Adipose tissue (tissue), 3 donors: ENCODE data around the gene MAML3. TPM values are rescaled to one million over a fixed set of nuclear protein-coding genes. Genes with fewer than 3 reads are reported as not detected.

ENCODE experiments used
- H3K27ac ChIP-seq: one replicate; pipeline ENCODE4 v1.5.1; 2013; ENCODE audit warnings: low read depth, low read length
- WGBS, 3 donors: extraction: QIAGEN DNeasy Blood & Tissue Kit; methylation state at CpG; one replicate each; pipeline ENCODE4 v1.1.7; 2013; 5-methylcytosine and 5-hydroxymethylcytosine counted together
- polyA plus RNA-seq, 3 donors: library from polyadenylated mRNA; stranded (reverse); fragments of 200-250 nt; gene quantifications; one replicate each; pipeline ENCODE4 v1.2.3, GENCODE V29; 2013
- donor health status: healthy with polysubstance abuse.
- donor health status: Bipolar disorder and iron deficiency.
- donor health status: healthy.

Gene MAML3
- polyA plus RNA-seq, 3 donors, result 2.8 to 3.2 (median 3.1) TPM

- 87 to 96% (median 93%) methylated on average over 1 of the region's 1 CpG for WGBS, 3 donors
- H3K27ac ChIP-seq, result no peak overlapping the region
Measured at GRCh38 chr4:139684351-139684750, 469.6 kb downstream of the MAML3 start.

- WGBS, 3 donors, result 49 to 68% (median 50%) methylated on average over 6 of the region's 6 CpGs
- no peak overlapping the region for H3K27ac ChIP-seq
Measured at GRCh38 chr4:139682741-139683151, 471.2 kb downstream of the MAML3 start.

- 79 to 90% (median 88%) methylated on average over 2 of the region's 2 CpGs for WGBS, 3 donors
- H3K27ac ChIP-seq, result no peak overlapping the region
Measured at GRCh38 chr4:139682309-139682708, 471.7 kb downstream of the MAML3 start.

GRCh38 chr4:139676913-139677585 lies 476.9 kb downstream of the MAML3 start:
- 84 to 86% (median 86%) methylated on average over 4 of the region's 4 CpGs for WGBS, 3 donors
- no peak overlapping the region for H3K27ac ChIP-seq

- WGBS, 3 donors, result 78 to 93% (median 86%) methylated on average over 2 of the region's 2 CpGs
- H3K27ac ChIP-seq, result no peak overlapping the region
Measured at GRCh38 chr4:139676365-139676764, 477.6 kb downstream of the MAML3 start.

- 84 to 95% (median 86%) methylated on average over 9 of the region's 9 CpGs for WGBS, 3 donors
- H3K27ac ChIP-seq, result no peak overlapping the region
Measured at GRCh38 chr4:139675651-139676050, 478.3 kb downstream of the MAML3 start.

GRCh38 chr4:139674875-139675550 lies 479.0 kb downstream of the MAML3 start:
- WGBS, 3 donors, result 73 to 90% (median 78%) methylated on average over 10 of the region's 10 CpGs
- no peak overlapping the region for H3K27ac ChIP-seq

GRCh38 chr4:139672732-139673131 lies 481.3 kb downstream of the MAML3 start:
- 87 to 97% (median 97%) methylated on average over 4 of the region's 4 CpGs for WGBS, 3 donors

GRCh38 chr4:139672215-139672614 lies 481.8 kb downstream of the MAML3 start:
- H3K27ac ChIP-seq, result no peak overlapping the region
- 100% methylated on average over 2 of the region's 2 CpGs for WGBS, 3 donors

More at GRCh38 chr4:139672732-139673131, 481.3 kb downstream of the MAML3 start:
- H3K27ac ChIP-seq, result no peak overlapping the region

- H3K27ac ChIP-seq, result no peak overlapping the region
- 92 to 96% (median 95%) methylated on average over 3 of the region's 3 CpGs for WGBS, 3 donors
Measured at GRCh38 chr4:139670775-139671174, 483.2 kb downstream of the MAML3 start.

GRCh38 chr4:139669890-139670289 lies 484.1 kb downstream of the MAML3 start:
- no peak overlapping the region for H3K27ac ChIP-seq
- 27 to 71% (median 68%) methylated on average over 6 of the region's 6 CpGs for WGBS, 3 donors

- H3K27ac ChIP-seq, result no peak overlapping the region
- 72 to 85% (median 79%) methylated on average over 6 of the region's 6 CpGs for WGBS, 3 donors
Measured at GRCh38 chr4:139669335-139669734, 484.6 kb downstream of the MAML3 start.

GRCh38 chr4:139668658-139669201 lies 485.3 kb downstream of the MAML3 start:
- 87 to 90% (median 88%) methylated on average over 4 of the region's 4 CpGs for WGBS, 3 donors
- no peak overlapping the region for H3K27ac ChIP-seq

GRCh38 chr4:139668036-139668435 lies 485.9 kb downstream of the MAML3 start:
- 55 to 82% (median 74%) methylated on average over 2 of the region's 2 CpGs for WGBS, 3 donors
- no peak overlapping the region for H3K27ac ChIP-seq

Other genes with a start within 250 kb of the MAML3 start
- 10 to 100 TPM; 35.1 to 59.3 (median 38.2) TPM for gene SCOC, start 219.5 kb upstream of the MAML3 start, polyA plus RNA-seq